Neural progenitor cell (in vitro differentiated cells): ENCODE measurements around the gene AGT. TPM values are rescaled to one million over a fixed set of nuclear protein-coding genes. Genes with fewer than 3 reads are reported as not detected.

Experiments
- DNase-seq: peaks from one replicate; pipeline ENCODE4 v3.0.0-alpha.2; 2016; ENCODE audit warnings: low spot score
- H2AFZ ChIP-seq: fragments of 200-600 bp; sonication (generic); replicated peaks from 2 replicates; pipeline ENCODE4 v1.6.1; 2016; ENCODE audit warnings: antibody characterized with exemption
- H3F3A ChIP-seq: fragments of 200-600 bp; sonication (generic); 2 replicates; pipeline ENCODE4 v1.6.1; 2016; ENCODE audit warnings: antibody characterized with exemption, low read depth
- H3K27ac ChIP-seq: fragments of 200-600 bp; sonication (generic); 2 replicates; pipeline ENCODE4 v1.5.1; 2016; ENCODE audit warnings: mild to moderate bottlenecking
- H3K27me3 ChIP-seq: fragments of 200-600 bp; sonication (generic); 2 replicates; pipeline ENCODE4 v1.6.1; 2016; ENCODE audit warnings: mild to moderate bottlenecking, moderate library complexity
- H3K36me3 ChIP-seq: fragments of 200-600 bp; sonication (generic); 2 replicates; pipeline ENCODE4 v1.5.1; 2016
- H3K4me1 ChIP-seq: fragments of 200-600 bp; sonication (generic); 2 replicates; pipeline ENCODE4 v1.6.1; 2016; ENCODE audit warnings: mixed run types
- H3K4me2 ChIP-seq: fragments of 200-600 bp; sonication (generic); 2 replicates; pipeline ENCODE4 v1.6.1; 2016
- H3K4me3 ChIP-seq: fragments of 200-600 bp; sonication (generic); 2 replicates; pipeline ENCODE4 v1.5.1; 2016
- H3K79me2 ChIP-seq: fragments of 200-600 bp; sonication (generic); 2 replicates; pipeline ENCODE4 v1.6.1; 2016; ENCODE audit warnings: low read depth
- H3K9ac ChIP-seq: fragments of 200-600 bp; sonication (generic); 2 replicates; pipeline ENCODE4 v1.6.1; 2016
- H3K9me3 ChIP-seq: fragments of 200-600 bp; sonication (generic); 2 replicates; pipeline ENCODE4 v1.5.1; 2016; ENCODE audit warnings: low read depth
- H4K20me1 ChIP-seq: fragments of 200-600 bp; sonication (generic); 2 replicates; pipeline ENCODE4 v1.6.1; 2016; ENCODE audit warnings: low read depth
- H3K27ac Mint-ChIP-seq: 3 replicates; pipeline ENCODE4 v1.8.0; 2021; ENCODE audit warnings: mixed read lengths
- H3K27me3 Mint-ChIP-seq: 2 replicates; pipeline ENCODE4 v1.8.0; 2022; ENCODE audit warnings: low read depth, mild to moderate bottlenecking, inconsistent platforms, moderate library complexity, mixed read lengths; ENCODE audit not compliant: insufficient read depth
- H3K36me3 Mint-ChIP-seq: 3 replicates; pipeline ENCODE4 v1.8.0; 2021; ENCODE audit warnings: mixed read lengths
- H3K4me1 Mint-ChIP-seq: 3 replicates; pipeline ENCODE4 v1.8.0; 2021; ENCODE audit warnings: mixed read lengths
- H3K4me3 Mint-ChIP-seq: 3 replicates; pipeline ENCODE4 v1.8.0; 2021; ENCODE audit warnings: mild to moderate bottlenecking, moderate library complexity, mixed read lengths
- H3K9me3 Mint-ChIP-seq: 3 replicates; pipeline ENCODE4 v1.8.0; 2020; ENCODE audit warnings: mixed read lengths
- EZH2 ChIP-seq: fragments of 200-600 bp; sonication (generic); IDR thresholded peaks from 2 replicates; pipeline ENCODE4 v1.6.1; 2017; ENCODE audit warnings: antibody characterized with exemption, mild to moderate bottlenecking, moderate library complexity
- EZH2phosphoT487 ChIP-seq: fragments of 200-600 bp; sonication (generic); IDR thresholded peaks from 2 replicates; pipeline ENCODE4 v1.6.1; 2017; ENCODE audit warnings: antibody characterized with exemption
- total RNA-seq: library from RNA; depleted of rRNA; stranded (reverse); fragments of >200 nt; gene quantifications from 2 replicates; pipeline ENCODE4 v1.2.3, GENCODE V29; 2015; ENCODE audit warnings: low replicate concordance
- TF ChIP-seq, protein P1 (sequence below): fragments of 200-600 bp; sonication (generic); IDR thresholded peaks from 2 replicates; pipeline ENCODE4 v1.5.1; 2017; ENCODE audit warnings: antibody characterized with exemption, mild to moderate bottlenecking

AGT gene
- total RNA-seq, 1 donor from 2014 or later = 0.80 TPM

DNA sequence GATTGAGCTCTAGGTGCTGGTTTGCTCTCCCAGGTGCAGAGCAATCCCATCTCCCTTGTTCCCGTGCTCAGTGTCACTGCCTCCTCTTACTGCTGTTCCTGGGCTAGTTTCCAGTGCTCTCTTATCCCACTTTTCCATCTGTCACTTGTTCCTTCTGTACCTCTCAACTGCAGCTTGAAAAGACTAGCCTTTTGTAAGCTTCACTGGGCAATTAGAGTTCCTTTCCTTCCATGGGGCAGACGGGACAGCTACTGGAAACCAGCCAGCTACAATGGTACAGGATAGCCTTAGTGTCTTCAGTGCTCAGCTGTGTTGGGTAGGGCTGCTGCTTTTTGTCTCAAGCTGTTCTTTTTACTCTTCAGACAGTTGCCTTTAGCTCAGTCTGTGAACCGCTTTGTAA lies 31.6 kb downstream of the AGT start:
- no peak for TF ChIP-seq EZH2
- TF ChIP-seq, protein P1, sequence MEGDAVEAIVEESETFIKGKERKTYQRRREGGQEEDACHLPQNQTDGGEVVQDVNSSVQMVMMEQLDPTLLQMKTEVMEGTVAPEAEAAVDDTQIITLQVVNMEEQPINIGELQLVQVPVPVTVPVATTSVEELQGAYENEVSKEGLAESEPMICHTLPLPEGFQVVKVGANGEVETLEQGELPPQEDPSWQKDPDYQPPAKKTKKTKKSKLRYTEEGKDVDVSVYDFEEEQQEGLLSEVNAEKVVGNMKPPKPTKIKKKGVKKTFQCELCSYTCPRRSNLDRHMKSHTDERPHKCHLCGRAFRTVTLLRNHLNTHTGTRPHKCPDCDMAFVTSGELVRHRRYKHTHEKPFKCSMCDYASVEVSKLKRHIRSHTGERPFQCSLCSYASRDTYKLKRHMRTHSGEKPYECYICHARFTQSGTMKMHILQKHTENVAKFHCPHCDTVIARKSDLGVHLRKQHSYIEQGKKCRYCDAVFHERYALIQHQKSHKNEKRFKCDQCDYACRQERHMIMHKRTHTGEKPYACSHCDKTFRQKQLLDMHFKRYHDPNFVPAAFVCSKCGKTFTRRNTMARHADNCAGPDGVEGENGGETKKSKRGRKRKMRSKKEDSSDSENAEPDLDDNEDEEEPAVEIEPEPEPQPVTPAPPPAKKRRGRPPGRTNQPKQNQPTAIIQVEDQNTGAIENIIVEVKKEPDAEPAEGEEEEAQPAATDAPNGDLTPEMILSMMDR = no peak
- no peak for TF ChIP-seq EZH2phosphoT487
- no peaks in the 10 kb centered on the region for H3K79me2 ChIP-seq
- H3K36me3 Mint-ChIP-seq = peaks cover 23% of the 10 kb centered on the region
- no peak overlapping the region for H3K27ac Mint-ChIP-seq
- H3K27ac ChIP-seq = no peak overlapping the region
- peaks cover 31% of the 10 kb centered on the region for H3K36me3 ChIP-seq
- H3K9me3 ChIP-seq = no peaks in the 10 kb centered on the region
- H3K27me3 Mint-ChIP-seq = no peaks in the 10 kb centered on the region
- no peak overlapping the region for H3K9ac ChIP-seq
- H3K27me3 ChIP-seq = no peaks in the 10 kb centered on the region
- H3K4me1 ChIP-seq = no peaks in the 10 kb centered on the region
- H3K9me3 Mint-ChIP-seq = no peaks in the 10 kb centered on the region
- H3K4me3 ChIP-seq = no peak overlapping the region
- H2AFZ ChIP-seq = no peak overlapping the region
- H3F3A ChIP-seq = no peaks in the 10 kb centered on the region
- no peak overlapping the region for H3K4me3 Mint-ChIP-seq
- H4K20me1 ChIP-seq = no peaks in the 10 kb centered on the region
- DNase-seq = no peak
- H3K4me2 ChIP-seq = no peak overlapping the region
- H3K4me1 Mint-ChIP-seq = no peaks in the 10 kb centered on the region

DNA sequence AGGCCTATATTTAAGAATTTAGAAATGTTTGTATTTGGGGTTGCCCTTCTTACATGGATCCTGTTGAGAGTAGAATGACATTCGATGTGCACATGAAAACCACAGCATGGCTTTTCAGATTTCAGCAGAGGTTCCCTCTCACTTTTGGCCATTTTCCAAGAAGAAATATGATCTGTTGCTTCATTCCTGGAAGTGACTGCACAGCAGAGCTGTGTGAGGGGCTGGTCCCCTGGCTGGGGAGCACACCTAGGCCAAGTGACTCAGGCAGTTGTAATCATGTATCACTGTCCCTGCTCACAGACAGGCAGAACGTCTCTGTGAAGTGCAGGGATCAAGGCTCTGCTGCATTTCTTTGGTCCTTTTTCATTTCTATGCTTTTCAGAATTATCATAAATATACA lies 32.3 kb downstream of the AGT start:
- Histone ChIP-seq H3K36me3 (peaks cover 32% of the 10 kb centered on the region), H3K27ac (no peak overlapping the region), H3K4me3 (no peak overlapping the region), H3K4me1 (no peaks in the 10 kb centered on the region), H3F3A (no peaks in the 10 kb centered on the region), H3K4me2 (no peak overlapping the region), H3K27me3 (no peaks in the 10 kb centered on the region), H2AFZ (no peak overlapping the region), H3K79me2 (no peaks in the 10 kb centered on the region), H4K20me1 (no peaks in the 10 kb centered on the region), H3K9ac (no peak overlapping the region), H3K9me3 (no peaks in the 10 kb centered on the region)
- TF ChIP-seq EZH2 = no peak
- TF ChIP-seq EZH2phosphoT487 = no peak
- TF ChIP-seq, protein P1 = no peak
- H3K9me3 Mint-ChIP-seq = no peaks in the 10 kb centered on the region
- no peak overlapping the region for H3K27ac Mint-ChIP-seq
- H3K4me1 Mint-ChIP-seq = no peaks in the 10 kb centered on the region
- no peaks in the 10 kb centered on the region for H3K27me3 Mint-ChIP-seq
- no peak overlapping the region for H3K4me3 Mint-ChIP-seq
- no peak for DNase-seq
- H3K36me3 Mint-ChIP-seq = peaks cover 26% of the 10 kb centered on the region

- no peak for TF ChIP-seq EZH2
- no peaks in the 10 kb centered on the region for H3K27me3 Mint-ChIP-seq
- H3K9me3 Mint-ChIP-seq = no peaks in the 10 kb centered on the region
- H3K27ac Mint-ChIP-seq = no peak overlapping the region
- Histone ChIP-seq H3K27ac (no peak overlapping the region), H2AFZ (no peak overlapping the region), H3K36me3 (peaks cover 37% of the 10 kb centered on the region), H3K27me3 (no peaks in the 10 kb centered on the region), H4K20me1 (no peaks in the 10 kb centered on the region), H3K4me2 (no peak overlapping the region), H3K4me3 (no peak overlapping the region), H3F3A (no peaks in the 10 kb centered on the region), H3K9me3 (no peaks in the 10 kb centered on the region), H3K79me2 (no peaks in the 10 kb centered on the region), H3K9ac (no peak overlapping the region), H3K4me1 (no peaks in the 10 kb centered on the region)
- no peak for DNase-seq
- no peak overlapping the region for H3K4me3 Mint-ChIP-seq
- H3K36me3 Mint-ChIP-seq = peaks cover 36% of the 10 kb centered on the region
- no peaks in the 10 kb centered on the region for H3K4me1 Mint-ChIP-seq
These were observed 33.5 kb downstream of the AGT start for GRCh38 chr1:230680300-230681025.

- H3K9ac ChIP-seq = no peak overlapping the region
- H3K79me2 ChIP-seq = no peaks in the 10 kb centered on the region
- H2AFZ ChIP-seq = no peak overlapping the region
- H4K20me1 ChIP-seq = no peaks in the 10 kb centered on the region
- H3K27ac ChIP-seq = no peak overlapping the region
- no peak overlapping the region for H3K4me3 ChIP-seq
- TF ChIP-seq EZH2 (no peak), EZH2phosphoT487 (no peak)
- TF ChIP-seq, protein P1 = no peak
- no peaks in the 10 kb centered on the region for H3K4me1 Mint-ChIP-seq
- H3F3A ChIP-seq = no peaks in the 10 kb centered on the region
- H3K4me2 ChIP-seq = no peak overlapping the region
- DNase-seq = no peak
- H3K27ac Mint-ChIP-seq = no peak overlapping the region
- peaks cover 40% of the 10 kb centered on the region for H3K36me3 ChIP-seq
- no peaks in the 10 kb centered on the region for H3K27me3 Mint-ChIP-seq
- no peaks in the 10 kb centered on the region for H3K9me3 Mint-ChIP-seq
- H3K4me3 Mint-ChIP-seq = no peak overlapping the region
- no peaks in the 10 kb centered on the region for H3K4me1 ChIP-seq
- H3K27me3 ChIP-seq = no peaks in the 10 kb centered on the region
- H3K36me3 Mint-ChIP-seq = peaks cover 38% of the 10 kb centered on the region
- H3K9me3 ChIP-seq = no peaks in the 10 kb centered on the region
These were observed 34.1 kb downstream of the AGT start for GRCh38 chr1:230679825-230680224.
